H1 (cell line): ENCODE measurements around the gene LRRC49. TPM values are rescaled to one million over a fixed set of nuclear protein-coding genes. Genes with fewer than 3 reads are reported as not detected.

Experiments
- CEBPB ChIP-seq: IDR thresholded peaks from 2 replicates; pipeline ENCODE4 v1.6.1; 2012; ENCODE audit warnings: low read depth, low read length
- GABPA ChIP-seq: IDR thresholded peaks from 2 replicates; pipeline ENCODE4 v1.6.1; 2011; ENCODE audit warnings: mild to moderate bottlenecking, low read length, moderate library complexity, borderline replicate concordance; ENCODE audit not compliant: insufficient read depth
- HDAC2 ChIP-seq, 2 experiments: fragments of 300-600 bp in 1 of 2; sonication (generic) in 1 of 2; IDR thresholded peaks; 2 replicates each; pipeline ENCODE4 v1.6.1; 2011 to 2012; ENCODE audit warnings: low read depth in 2 of 2, low read length in 2 of 2, mild to moderate bottlenecking in 2 of 2, moderate library complexity in 2 of 2, borderline replicate concordance in 1 of 2, inconsistent platforms in 1 of 2
- POLR2AphosphoS5 ChIP-seq: IDR thresholded peaks from 2 replicates; pipeline ENCODE4 v1.6.1; 2011; ENCODE audit warnings: low read depth, low read length
- TAF7 ChIP-seq: optimal IDR thresholded peaks from 2 replicates; pipeline ENCODE3; 2011; ENCODE audit warnings: low read depth, mild to moderate bottlenecking, inconsistent platforms, low read length, moderate library complexity, borderline replicate concordance
- polyA plus RNA-seq, 7 experiments: library from polyadenylated mRNA; depleted of rRNA in 3 of 7; stranded (reverse) in 5 of 7; unstranded in 2 of 7; fragments of >200 nt in 5 of 7; fragments of 200-250 nt in 2 of 7; gene quantifications; 1 replicate in 5 of 7; 2 replicates in 1 of 7; 4 replicates in 1 of 7; pipeline versions ENCODE4 v1.2.1 to v1.2.3, GENCODE V29; 2011 to 2013; ENCODE audit warnings: missing spikeins in 2 of 7, mixed read lengths in 2 of 7
- total RNA-seq: library from RNA; stranded (reverse); fragmentation: NEBNext Ultra II Directional; extraction: Animal tissue kit (Norgen Biotek cat#: 25700); gene quantifications from 2 replicates; pipeline ENCODE4 v1.2.1, GENCODE V29; 2021

LRRC49 gene
- total and polyA plus RNA-seq, 2 of the 8 experiments (the other 6 are each of a cell fraction or from before 2014, with no cell fraction given): 5.0 to 10.4 TPM

DNA sequence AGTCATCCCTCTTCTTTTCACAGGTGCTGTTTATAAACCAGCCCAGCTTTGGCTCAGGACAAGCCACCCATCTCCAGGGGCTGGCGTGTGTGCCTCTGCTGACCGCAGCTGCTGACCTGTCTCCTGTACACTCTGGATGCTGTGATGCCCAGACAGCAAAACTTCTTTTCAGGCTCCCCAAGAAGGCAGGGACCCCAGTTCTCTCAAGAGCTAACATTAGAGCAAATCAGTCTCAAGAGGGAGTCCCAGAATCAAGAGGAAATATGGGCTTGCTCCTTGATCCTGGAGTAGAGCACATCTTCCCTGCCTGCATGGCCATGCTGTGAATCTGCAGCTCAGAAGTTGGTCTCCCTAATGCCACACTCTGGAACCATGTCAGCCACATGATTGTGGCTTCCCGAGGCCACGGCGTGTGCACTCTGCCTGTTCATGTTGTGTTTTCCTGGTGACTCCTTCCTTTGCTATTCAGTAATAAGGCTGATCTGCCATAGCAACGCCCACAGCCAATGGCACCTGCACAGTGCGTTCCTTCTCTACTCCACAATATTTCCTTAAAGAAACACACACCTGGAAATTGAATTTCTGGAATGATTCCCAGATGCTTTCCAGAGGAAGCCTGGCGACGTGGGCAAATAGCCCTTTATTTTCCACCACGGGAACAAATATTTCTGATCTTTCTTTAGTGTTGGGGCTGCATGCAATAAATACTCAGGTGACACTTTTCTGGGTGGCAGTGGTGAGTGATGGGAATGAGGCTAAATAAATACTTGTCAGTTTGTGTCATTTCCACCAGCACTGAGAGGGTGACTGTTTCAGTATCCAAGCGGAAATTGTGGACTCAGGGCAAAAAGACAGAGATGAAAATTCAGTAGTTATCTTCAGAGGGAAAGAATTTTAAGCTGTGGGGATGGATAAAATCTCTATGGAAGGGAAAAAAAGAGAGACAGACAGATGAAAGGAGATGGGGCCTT, 200.7 kb downstream of the LRRC49 start (continued):
- TF ChIP-seq HDAC2 (IDR thresholded peaks at IDR 0.05; ENCODE audit: borderline replicate concordance in 1 of 2, low read depth in 2 of 2, low read length in 2 of 2) (no peak), GABPA (no peak), POLR2AphosphoS5 (no peak), CEBPB (no peak), TAF7 (no peak)
